Kidney (tissue), 14 donors: ENCODE measurements around the gene RNASE1. TPM values are rescaled to one million over a fixed set of nuclear protein-coding genes. Genes with fewer than 3 reads are reported as not detected.
"Not testable (repeated sequence)": the region's sequence is repeated elsewhere in the genome, so short reads cannot be mapped to it uniquely, and the experiment has no call there.

Experiments
- DNase-seq, 5 donors: peaks; one replicate each; pipeline ENCODE4 v3.0.0-alpha.2; 2013 to 2020
- FAIRE-seq: peaks from 2 replicates; lab custom pipeline; 2012; peaks lifted over from hg19 to GRCh38; lab: Jason Lieb, UNC
- H3K27ac ChIP-seq, 2 donors: one replicate each; pipeline ENCODE4 v1.7.0; 2013; ENCODE audit warnings: low read depth in 2 of 2, low read length in 2 of 2, inconsistent platforms in 1 of 2
- H3K27me3 ChIP-seq: one replicate; pipeline ENCODE4 v1.7.1; 2013; ENCODE audit warnings: low read length, inconsistent platforms; ENCODE audit not compliant: control insufficient read depth, insufficient read depth
- H3K36me3 ChIP-seq, 3 donors: one replicate each; pipeline versions ENCODE4 v1.7.0 to v1.7.1; 2013; ENCODE audit warnings: low read length in 3 of 3, control low read depth in 1 of 3, inconsistent platforms in 1 of 3; ENCODE audit not compliant: insufficient read depth in 3 of 3, control insufficient read depth in 2 of 3
- H3K4me1 ChIP-seq, 3 donors: one replicate each; pipeline versions ENCODE4 v1.7.0 to v1.7.1; 2013; ENCODE audit warnings: low read length in 3 of 3, inconsistent platforms in 1 of 3, low read depth in 1 of 3; ENCODE audit not compliant: control insufficient read depth in 2 of 3, insufficient read depth in 2 of 3
- H3K4me3 ChIP-seq, 3 donors: one replicate each; pipeline versions ENCODE4 v1.7.0 to v1.8.1; 2013; ENCODE audit warnings: low read length in 3 of 3, control low read depth in 1 of 3, inconsistent platforms in 1 of 3
- H3K9ac ChIP-seq, 3 donors: one replicate each; pipeline versions ENCODE4 v1.7.0 to v1.7.1; 2013; ENCODE audit warnings: low read length in 3 of 3, control low read depth in 1 of 3, inconsistent platforms in 1 of 3
- H3K9me3 ChIP-seq, 3 donors: one replicate each; pipeline versions ENCODE4 v1.7.0 to v1.7.1; 2013; ENCODE audit warnings: low read length in 3 of 3, control low read depth in 1 of 3, inconsistent platforms in 1 of 3; ENCODE audit not compliant: control insufficient read depth in 2 of 3, insufficient read depth in 1 of 3
- intact Hi-C: fragments of 100-400 bp; cut with DNase I; formaldehyde crosslinking; loops from one replicate; pipeline ENCODE4 v1.11.1; 2022
- polyA plus RNA-seq: library from polyadenylated mRNA; stranded (reverse); fragments of 350-450 nt; fragmentation: Illumina TruSeq; extraction: RNeasy Lipid Tissue Mini Kit (QIAGEN cat#74804); gene quantifications from one replicate; pipeline ENCODE4 v1.2.3, GENCODE V29; 2014; ENCODE audit warnings: low read depth, low replicate concordance; ENCODE audit not compliant: insufficient read depth
- total RNA-seq: library from RNA; stranded (reverse); fragmentation: NEBNext Ultra II Directional; extraction: Animal tissue kit (Norgen Biotek cat#: 25700); gene quantifications from one replicate; pipeline ENCODE4 v1.2.1, GENCODE V29; 2021
- TF ChIP-seq, protein P1 (sequence below): IDR thresholded peaks from 3 replicates; pipeline ENCODE4 v1.5.1; 2012; ENCODE audit warnings: mild to moderate bottlenecking, moderate library complexity, borderline replicate concordance; ENCODE audit not compliant: insufficient read depth; ENCODE audit errors: extremely low read depth
- donor health status: control.
- donor health status: control.
- donor health status: control.
- donor health status: control.
- donor health status: control.
- donor health status: DM: yes; HTN: yes; CAD: no.
- donor health status: Normal renal cell carcinoma (clear cell type).

Gene RNASE1
- total and polyA plus RNA-seq, 2 donors from 2014 or later: 201 to 476 TPM

DNA sequence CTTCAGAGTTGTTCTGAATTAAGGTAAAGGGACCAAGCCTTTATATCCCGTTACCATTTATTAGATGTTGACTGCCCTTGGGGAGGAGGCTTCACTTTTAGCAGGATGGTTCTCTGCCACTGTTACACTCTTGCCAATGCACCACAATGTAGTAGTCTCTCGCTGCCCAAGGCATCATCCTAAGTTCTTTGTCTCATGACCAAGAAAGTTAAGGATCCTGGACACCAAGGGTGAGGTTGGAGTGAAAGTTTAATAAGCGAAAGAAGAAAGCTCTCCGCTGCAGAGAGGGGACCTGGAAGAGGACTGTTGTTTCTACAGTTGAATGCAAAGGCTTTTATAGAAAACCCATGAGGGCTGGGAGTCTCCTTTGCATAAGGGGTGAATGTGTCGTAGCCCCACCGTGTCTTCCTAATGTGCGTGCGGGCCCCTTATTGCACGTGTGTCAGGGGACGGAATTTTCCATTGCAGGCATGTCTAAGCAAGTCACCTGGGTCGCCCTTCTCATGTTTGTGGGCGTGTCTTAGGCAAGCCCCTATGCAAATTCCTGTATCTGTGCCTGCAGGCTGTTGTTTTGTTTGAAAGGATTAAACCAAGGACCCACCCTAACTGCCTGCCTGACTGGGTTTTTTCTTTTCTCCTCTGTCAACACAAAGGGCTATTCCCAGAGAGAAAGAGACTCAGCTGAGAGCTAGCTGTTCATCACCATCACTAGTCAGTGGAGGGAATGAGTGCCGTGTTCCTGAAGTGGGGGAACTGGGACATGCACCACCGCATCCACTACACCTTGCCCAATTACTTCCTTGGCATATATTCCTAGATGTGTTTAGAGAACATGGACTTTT is 17.6 kb upstream of the RNASE1 start:
- Histone ChIP-seq H3K36me3 (no peaks in the 10 kb centered on the region), H3K9me3 (no peaks in the 10 kb centered on the region), H3K4me3 (no peak overlapping the region), H3K9ac (no peak overlapping the region), H3K27ac (no peak overlapping the region), H3K27me3 (no peaks in the 10 kb centered on the region), H3K4me1 (no peaks in the 10 kb centered on the region)
- TF ChIP-seq, protein P1, sequence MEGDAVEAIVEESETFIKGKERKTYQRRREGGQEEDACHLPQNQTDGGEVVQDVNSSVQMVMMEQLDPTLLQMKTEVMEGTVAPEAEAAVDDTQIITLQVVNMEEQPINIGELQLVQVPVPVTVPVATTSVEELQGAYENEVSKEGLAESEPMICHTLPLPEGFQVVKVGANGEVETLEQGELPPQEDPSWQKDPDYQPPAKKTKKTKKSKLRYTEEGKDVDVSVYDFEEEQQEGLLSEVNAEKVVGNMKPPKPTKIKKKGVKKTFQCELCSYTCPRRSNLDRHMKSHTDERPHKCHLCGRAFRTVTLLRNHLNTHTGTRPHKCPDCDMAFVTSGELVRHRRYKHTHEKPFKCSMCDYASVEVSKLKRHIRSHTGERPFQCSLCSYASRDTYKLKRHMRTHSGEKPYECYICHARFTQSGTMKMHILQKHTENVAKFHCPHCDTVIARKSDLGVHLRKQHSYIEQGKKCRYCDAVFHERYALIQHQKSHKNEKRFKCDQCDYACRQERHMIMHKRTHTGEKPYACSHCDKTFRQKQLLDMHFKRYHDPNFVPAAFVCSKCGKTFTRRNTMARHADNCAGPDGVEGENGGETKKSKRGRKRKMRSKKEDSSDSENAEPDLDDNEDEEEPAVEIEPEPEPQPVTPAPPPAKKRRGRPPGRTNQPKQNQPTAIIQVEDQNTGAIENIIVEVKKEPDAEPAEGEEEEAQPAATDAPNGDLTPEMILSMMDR: no peak
- DNase-seq (no peak), FAIRE-seq (no peak)
- intact Hi-C loops: no loop called here

DNA sequence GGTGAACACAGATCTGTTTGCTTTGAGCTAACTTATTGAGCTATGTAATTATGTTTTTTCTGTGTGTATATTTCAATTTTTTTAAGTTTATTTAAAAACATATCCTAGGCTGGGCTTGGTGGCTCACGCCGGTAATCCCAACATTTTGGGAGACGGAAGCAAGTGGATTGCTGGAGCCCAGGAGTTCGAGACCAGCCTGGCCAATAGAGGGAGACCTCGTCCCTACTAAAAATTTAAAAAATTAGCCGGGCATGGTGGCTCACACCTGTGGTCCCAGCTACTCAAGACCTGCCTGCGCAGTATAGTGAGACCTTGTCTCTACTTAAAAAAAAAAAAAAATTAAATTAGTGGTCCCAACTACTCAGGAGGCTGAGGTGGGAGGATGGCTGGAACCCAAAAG is 16.2 kb upstream of the RNASE1 start:
- TF ChIP-seq, protein P1: no peak
- H3K9ac ChIP-seq: no peak overlapping the region
- no peak overlapping the region for H3K4me3 ChIP-seq
- H3K27ac ChIP-seq: no peak overlapping the region
- no peaks in the 10 kb centered on the region for H3K4me1 ChIP-seq
- DNase-seq (no peak), FAIRE-seq (no peak)
- H3K27me3 ChIP-seq: no peaks in the 10 kb centered on the region
- no peaks in the 10 kb centered on the region for H3K9me3 ChIP-seq
- intact Hi-C loops: no loop called here
- no peaks in the 10 kb centered on the region for H3K36me3 ChIP-seq

DNA sequence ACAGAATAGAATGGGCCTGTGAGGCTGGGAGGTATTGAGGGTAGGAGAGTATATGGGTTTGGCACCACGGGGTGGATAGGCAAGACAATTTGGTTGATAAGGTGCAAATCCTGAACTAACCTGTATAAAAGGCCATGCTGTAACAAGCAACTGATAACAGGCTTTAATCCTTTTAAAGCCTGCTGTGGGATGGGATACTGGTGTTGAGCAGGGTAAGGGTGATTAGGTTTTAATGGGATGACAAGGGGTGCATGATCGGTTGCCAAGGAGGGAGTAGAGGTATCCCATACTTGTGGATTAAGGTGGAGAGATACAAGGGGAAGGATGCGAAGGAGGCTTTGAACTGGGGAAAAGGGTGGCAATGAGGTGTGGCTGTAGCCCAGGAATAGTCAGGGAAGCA is 13.3 kb upstream of the RNASE1 start:
- H3K9ac ChIP-seq, H3K9me3 ChIP-seq, FAIRE-seq, H3K27ac ChIP-seq, H3K36me3 ChIP-seq, H3K27me3 ChIP-seq, DNase-seq, H3K4me1 ChIP-seq, H3K4me3 ChIP-seq, intact Hi-C loops: not testable (repeated sequence)
